ENCODE results near the gene VIL1. TPM values are rescaled to one million over a fixed set of nuclear protein-coding genes. Genes with fewer than 3 reads are reported as not detected.
A peak's percentile ranks its signal among the peaks of the same experiment; 100 is the strongest.

Gene VIL1
- total RNA-seq, 2 donors from 2014 or later, result 0.09 TPM; not detected in 1

- TF ChIP-seq, protein P1, sequence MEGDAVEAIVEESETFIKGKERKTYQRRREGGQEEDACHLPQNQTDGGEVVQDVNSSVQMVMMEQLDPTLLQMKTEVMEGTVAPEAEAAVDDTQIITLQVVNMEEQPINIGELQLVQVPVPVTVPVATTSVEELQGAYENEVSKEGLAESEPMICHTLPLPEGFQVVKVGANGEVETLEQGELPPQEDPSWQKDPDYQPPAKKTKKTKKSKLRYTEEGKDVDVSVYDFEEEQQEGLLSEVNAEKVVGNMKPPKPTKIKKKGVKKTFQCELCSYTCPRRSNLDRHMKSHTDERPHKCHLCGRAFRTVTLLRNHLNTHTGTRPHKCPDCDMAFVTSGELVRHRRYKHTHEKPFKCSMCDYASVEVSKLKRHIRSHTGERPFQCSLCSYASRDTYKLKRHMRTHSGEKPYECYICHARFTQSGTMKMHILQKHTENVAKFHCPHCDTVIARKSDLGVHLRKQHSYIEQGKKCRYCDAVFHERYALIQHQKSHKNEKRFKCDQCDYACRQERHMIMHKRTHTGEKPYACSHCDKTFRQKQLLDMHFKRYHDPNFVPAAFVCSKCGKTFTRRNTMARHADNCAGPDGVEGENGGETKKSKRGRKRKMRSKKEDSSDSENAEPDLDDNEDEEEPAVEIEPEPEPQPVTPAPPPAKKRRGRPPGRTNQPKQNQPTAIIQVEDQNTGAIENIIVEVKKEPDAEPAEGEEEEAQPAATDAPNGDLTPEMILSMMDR (IDR thresholded peaks at IDR 0.05), result no peak
- TF ChIP-seq POLR2A (IDR thresholded peaks at IDR 0.05) (no peak), POLR2AphosphoS5 (IDR thresholded peaks at IDR 0.05) (no peak)
- H3K4me3 ChIP-seq, result no peak overlapping the region
- H3K27ac ChIP-seq, result no peak overlapping the region
- WGBS, result 90% methylated on average over 5 of the region's 5 CpGs
- intact Hi-C loops (cut with DNase I), result no loop called here
- H3K9me3 ChIP-seq, result no peaks in the 10 kb centered on the region
- no peaks in the 10 kb centered on the region for H3K4me1 ChIP-seq (replicated peaks)
- no peaks in the 10 kb centered on the region for H3K36me3 ChIP-seq
- no peak for DNase-seq (ENCODE audit: low spot score)
- no peaks in the 10 kb centered on the region for H3K27me3 ChIP-seq (replicated peaks; ENCODE audit: insufficient read depth)
These were observed 18.1 kb downstream of the VIL1 start for GRCh38 chr2:218436992-218437391.

DNA sequence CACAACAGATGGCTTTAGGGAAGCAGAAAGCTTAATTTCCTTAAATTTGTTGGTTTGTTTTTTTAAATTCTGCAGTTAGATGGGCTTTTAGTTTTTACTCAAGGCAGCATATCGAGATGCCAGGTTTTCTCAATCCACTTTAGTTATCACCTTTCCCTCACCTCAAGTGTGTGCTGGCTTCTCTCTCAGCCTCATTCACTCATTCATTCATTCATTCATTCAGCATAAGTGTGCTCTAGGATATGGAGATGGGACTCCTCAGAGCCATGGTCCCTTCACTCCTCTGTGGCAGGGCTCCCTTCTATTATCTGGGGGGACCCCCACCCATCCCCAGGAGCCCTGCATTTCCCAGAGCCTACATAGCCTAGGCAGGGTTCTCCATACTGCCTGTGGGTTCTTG, 19.0 kb downstream of the VIL1 start:
- Histone ChIP-seq H3K4me1 (replicated peaks) (no peaks in the 10 kb centered on the region), H3K4me3 (no peak overlapping the region), H3K36me3 (no peaks in the 10 kb centered on the region), H3K27ac (no peak overlapping the region), H3K27me3 (replicated peaks; ENCODE audit: insufficient read depth) (no peaks in the 10 kb centered on the region), H3K9me3 (no peaks in the 10 kb centered on the region)
- DNase-seq (ENCODE audit: low spot score), result no peak
- intact Hi-C loops (cut with DNase I), result no loop called here
- TF ChIP-seq, protein P1 (IDR thresholded peaks at IDR 0.05), result no peak
- TF ChIP-seq POLR2AphosphoS5 (IDR thresholded peaks at IDR 0.05), result no peak
- no peak for TF ChIP-seq POLR2A (IDR thresholded peaks at IDR 0.05)
- 100% methylated on average over 1 of the region's 1 CpG for WGBS

- H3K27ac ChIP-seq, result no peak overlapping the region
- H3K27me3 ChIP-seq (replicated peaks; ENCODE audit: insufficient read depth), result no peaks in the 10 kb centered on the region
- no peak overlapping the region for H3K4me3 ChIP-seq
- H3K9me3 ChIP-seq, result no peaks in the 10 kb centered on the region
- WGBS, result 54% methylated on average over 4 of the region's 4 CpGs
- intact Hi-C loops (cut with DNase I), result no loop called here
- TF ChIP-seq, protein P1 (IDR thresholded peaks at IDR 0.05), result no peak
- TF ChIP-seq POLR2A (IDR thresholded peaks at IDR 0.05), result no peak
- no peak for TF ChIP-seq POLR2AphosphoS5 (IDR thresholded peaks at IDR 0.05)
- no peaks in the 10 kb centered on the region for H3K4me1 ChIP-seq (replicated peaks)
- DNase-seq (ENCODE audit: low spot score), result no peak
- H3K36me3 ChIP-seq, result no peaks in the 10 kb centered on the region
These were observed 19.7 kb downstream of the VIL1 start for GRCh38 chr2:218438596-218438995.

GRCh38 chr2:218444692-218445357, 25.9 kb downstream of the VIL1 start:
- DNase-seq (ENCODE audit: low spot score), result peak; percentile 38
- intact Hi-C loops (cut with DNase I), result no loop called here
- Histone ChIP-seq H3K4me3 (no peak overlapping the region), H3K4me1 (replicated peaks) (no peaks in the 10 kb centered on the region), H3K9me3 (no peaks in the 10 kb centered on the region), H3K27me3 (replicated peaks; ENCODE audit: insufficient read depth) (no peaks in the 10 kb centered on the region), H3K27ac (peak overlapping the region; percentile 60 to 69), H3K36me3 (no peaks in the 10 kb centered on the region)
- peak; percentile 44 for TF ChIP-seq POLR2AphosphoS5 (IDR thresholded peaks at IDR 0.05)
- TF ChIP-seq POLR2A (IDR thresholded peaks at IDR 0.05), result no peak
- WGBS, result 89% methylated on average over 7 of the region's 7 CpGs

- H3K4me3 ChIP-seq, result no peak overlapping the region
- DNase-seq (ENCODE audit: low spot score), result no peak
- peak overlapping the region; percentile 60 to 69 for H3K27ac ChIP-seq
- no peaks in the 10 kb centered on the region for H3K9me3 ChIP-seq
- intact Hi-C loops (cut with DNase I), result no loop called here
- TF ChIP-seq, protein P1 (IDR thresholded peaks at IDR 0.05), result no peak
- TF ChIP-seq POLR2A (IDR thresholded peaks at IDR 0.05) (no peak), POLR2AphosphoS5 (IDR thresholded peaks at IDR 0.05) (no peak)
- H3K36me3 ChIP-seq, result no peaks in the 10 kb centered on the region
- H3K27me3 ChIP-seq (replicated peaks; ENCODE audit: insufficient read depth), result no peaks in the 10 kb centered on the region
- no peaks in the 10 kb centered on the region for H3K4me1 ChIP-seq (replicated peaks)
These were observed 26.7 kb downstream of the VIL1 start for GRCh38 chr2:218445602-218446001.

All from prostate gland (tissue), 2 donors.